Gastrocnemius medialis (tissue), 4 donors: Measurements from ENCODE around the gene WDFY4. TPM values are rescaled to one million over a fixed set of nuclear protein-coding genes. Genes with fewer than 3 reads are reported as not detected.

Experiments used
- ATAC-seq, 2 donors: fragments of 150-250 bp; one replicate each; pipeline ENCODE4 v1.9.1; 2016
- DNase-seq, 2 donors: peaks; one replicate each; pipeline ENCODE4 v3.0.0-alpha.2; 2019
- H3K27ac ChIP-seq, 4 donors: fragments of 200-600 bp; sonication (generic); 1 replicate in 1 of 4; 2 replicates in 3 of 4; pipeline ENCODE4 v1.5.1; 2016 to 2018; ENCODE audit warnings: mild to moderate bottlenecking in 2 of 4, moderate library complexity in 1 of 4
- H3K27me3 ChIP-seq, 3 donors: fragments of 200-600 bp; sonication (generic) in 2 of 3; 1 replicate in 1 of 3; 2 replicates in 2 of 3; pipeline versions ENCODE4 v1.5.1 to v1.6.0; 2016 to 2019; ENCODE audit warnings: mild to moderate bottlenecking in 1 of 3, moderate library complexity in 1 of 3
- H3K36me3 ChIP-seq, 2 donors: fragments of 200-600 bp; sonication (generic) in 1 of 2; one replicate each; pipeline ENCODE4 v1.5.1; 2017 to 2018
- H3K4me1 ChIP-seq, 2 donors: fragments of 200-600 bp; sonication (generic) in 1 of 2; one replicate each; pipeline ENCODE4 v1.5.1; 2016 to 2017; ENCODE audit warnings: mild to moderate bottlenecking in 2 of 2
- H3K4me3 ChIP-seq, 4 donors: fragments of 200-600 bp; sonication (generic) in 3 of 4; 1 replicate in 1 of 4; 2 replicates in 3 of 4; pipeline ENCODE4 v1.5.1; 2016 to 2019; ENCODE audit warnings: mild to moderate bottlenecking in 2 of 4
- H3K9me3 ChIP-seq, 3 donors: fragments of 200-600 bp; sonication (generic) in 2 of 3; 1 replicate in 1 of 3; 2 replicates in 2 of 3; pipeline ENCODE4 v1.5.1; 2016 to 2019
- CTCF ChIP-seq, 5 experiments: fragments of 450-650 bp in 3 of 5; fragments of 200-600 bp in 2 of 5; sonication (generic) in 2 of 5; IDR thresholded peaks in 4 of 5; conservative IDR thresholded peaks in 1 of 5; 1 replicate in 4 of 5; 2 replicates in 1 of 5; pipeline ENCODE4 v1.5.1; 2016 to 2019; ENCODE audit warnings: antibody characterized with exemption in 5 of 5, mild to moderate bottlenecking in 3 of 5, moderate library complexity in 3 of 5
- POLR2A ChIP-seq, 2 donors: fragments of 450-650 bp; IDR thresholded peaks; one replicate each; pipeline ENCODE4 v1.6.1; 2017; ENCODE audit warnings: antibody characterized with exemption in 2 of 2, mild to moderate bottlenecking in 2 of 2, moderate library complexity in 2 of 2
- in situ Hi-C, 4 donors: fragments of 200-750 bp; cut with MboI; loops; one replicate each; pipeline versions ENCODE4 v1.15.0 to v1.8.0; 2017; ENCODE audit warnings: low sequenced_read_pairs in 4 of 4
- intact Hi-C: fragments of 100-400 bp; cut with DNase I; formaldehyde crosslinking; loops from one replicate; pipeline ENCODE4 v1.15.1; 2023; ENCODE audit warnings: low total_unique reads
- total RNA-seq, 4 donors: library from RNA; depleted of rRNA; stranded (reverse); fragments of >200 nt; gene quantifications; one replicate each; pipeline versions ENCODE4 v1.1.0 to v1.2.3, GENCODE V29; 2016

The WDFY4 gene
- total RNA-seq, 4 donors from 2014 or later = 0.29 to 0.94 (median 0.59) TPM

- no peak for TF ChIP-seq CTCF (IDR thresholded peaks at IDR 0.05 in 4 of 5, conservative IDR thresholded peaks at IDR 0.05 in 1 of 5)
- no peak for TF ChIP-seq POLR2A (IDR thresholded peaks at IDR 0.05)
- Histone ChIP-seq H3K4me3 (no peak overlapping the region), H3K4me1 (no peaks in the 10 kb centered on the region), H3K36me3 (no peaks in the 10 kb centered on the region), H3K27ac (no peak overlapping the region), H3K27me3 (no peaks in the 10 kb centered on the region), H3K9me3 (no peaks in the 10 kb centered on the region)
- intact Hi-C loops (no loop called here), in situ Hi-C loops (no loop called here)
- no peak for DNase-seq
- ATAC-seq = no peak
These were observed 128.6 kb downstream of the WDFY4 start for GRCh38 chr10:48813291-48813690.

GRCh38 chr10:48813825-48814224, 129.2 kb downstream of the WDFY4 start:
- H3K4me3 ChIP-seq = no peak overlapping the region
- H3K27ac ChIP-seq = no peak overlapping the region
- H3K9me3 ChIP-seq = no peaks in the 10 kb centered on the region
- intact Hi-C loops (no loop called here), in situ Hi-C loops (no loop called here)
- no peak for TF ChIP-seq CTCF (IDR thresholded peaks at IDR 0.05 in 4 of 5, conservative IDR thresholded peaks at IDR 0.05 in 1 of 5)
- H3K36me3 ChIP-seq = no peaks in the 10 kb centered on the region
- H3K27me3 ChIP-seq = no peaks in the 10 kb centered on the region
- DNase-seq (no peak), ATAC-seq (no peak)
- no peaks in the 10 kb centered on the region for H3K4me1 ChIP-seq

GRCh38 chr10:48814933-48815332, 130.3 kb downstream of the WDFY4 start:
- intact Hi-C loops (no loop called here), in situ Hi-C loops (no loop called here)
- no peaks in the 10 kb centered on the region for H3K36me3 ChIP-seq
- H3K27me3 ChIP-seq = no peaks in the 10 kb centered on the region
- no peaks in the 10 kb centered on the region for H3K9me3 ChIP-seq
- H3K27ac ChIP-seq = no peak overlapping the region
- H3K4me1 ChIP-seq = no peaks in the 10 kb centered on the region
- no peak for DNase-seq
- TF ChIP-seq POLR2A (IDR thresholded peaks at IDR 0.05) = no peak
- no peak for TF ChIP-seq CTCF (IDR thresholded peaks at IDR 0.05 in 4 of 5, conservative IDR thresholded peaks at IDR 0.05 in 1 of 5)
- H3K4me3 ChIP-seq = no peak overlapping the region
- no peak for ATAC-seq

- no peaks in the 10 kb centered on the region for H3K9me3 ChIP-seq
- H3K27ac ChIP-seq = no peak overlapping the region
- no peak for ATAC-seq
- no peaks in the 10 kb centered on the region for H3K27me3 ChIP-seq
- intact Hi-C loops = no loop called here
- in situ Hi-C loops = no loop called here
- H3K36me3 ChIP-seq = no peaks in the 10 kb centered on the region
- no peaks in the 10 kb centered on the region for H3K4me1 ChIP-seq
- DNase-seq = no peak
- no peak for TF ChIP-seq CTCF (IDR thresholded peaks at IDR 0.05 in 4 of 5, conservative IDR thresholded peaks at IDR 0.05 in 1 of 5)
- no peak for TF ChIP-seq POLR2A (IDR thresholded peaks at IDR 0.05)
- no peak overlapping the region for H3K4me3 ChIP-seq
These were observed 132.5 kb downstream of the WDFY4 start for GRCh38 chr10:48817141-48817540.

GRCh38 chr10:48818081-48818480, 133.4 kb downstream of the WDFY4 start:
- no peak for ATAC-seq

More at GRCh38 chr10:48818081-48818480, 133.4 kb downstream of the WDFY4 start:
- intact Hi-C loops = no loop called here
- TF ChIP-seq POLR2A (IDR thresholded peaks at IDR 0.05) (no peak), CTCF (IDR thresholded peaks at IDR 0.05 in 4 of 5, conservative IDR thresholded peaks at IDR 0.05 in 1 of 5) (no peak)
- no peaks in the 10 kb centered on the region for H3K4me1 ChIP-seq
- in situ Hi-C loops = no loop called here
- no peak overlapping the region for H3K27ac ChIP-seq
- no peaks in the 10 kb centered on the region for H3K36me3 ChIP-seq
- DNase-seq = no peak
- H3K9me3 ChIP-seq = no peaks in the 10 kb centered on the region
- H3K4me3 ChIP-seq = no peak overlapping the region
- H3K27me3 ChIP-seq = no peaks in the 10 kb centered on the region
